ENCODE measurements around the gene RUNX2.

RUNX2 gene

DNA sequence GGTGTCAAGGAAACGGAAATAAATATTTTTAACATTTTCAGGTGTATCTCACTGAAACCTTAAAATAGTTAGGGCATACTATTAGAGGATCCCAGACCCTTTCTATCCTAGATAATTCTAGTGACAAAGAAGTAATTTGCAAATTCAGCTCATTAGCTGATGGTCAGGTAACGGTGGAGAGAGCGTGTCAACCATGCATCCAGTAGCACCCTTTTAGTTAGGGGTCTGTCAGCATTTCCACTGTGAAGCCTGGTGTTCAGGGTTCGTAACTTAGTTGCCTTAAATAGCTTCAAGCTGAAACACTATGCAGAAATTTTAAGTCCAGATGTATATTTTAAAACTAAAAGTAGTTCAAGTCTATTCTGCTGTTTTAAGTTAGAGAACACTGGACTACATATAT lies 98.1 kb downstream of the RUNX2 start:
- no peak overlapping the region for H3K4me3 ChIP-seq (ENCODE audit: low read length)
- TF ChIP-seq, protein P1, sequence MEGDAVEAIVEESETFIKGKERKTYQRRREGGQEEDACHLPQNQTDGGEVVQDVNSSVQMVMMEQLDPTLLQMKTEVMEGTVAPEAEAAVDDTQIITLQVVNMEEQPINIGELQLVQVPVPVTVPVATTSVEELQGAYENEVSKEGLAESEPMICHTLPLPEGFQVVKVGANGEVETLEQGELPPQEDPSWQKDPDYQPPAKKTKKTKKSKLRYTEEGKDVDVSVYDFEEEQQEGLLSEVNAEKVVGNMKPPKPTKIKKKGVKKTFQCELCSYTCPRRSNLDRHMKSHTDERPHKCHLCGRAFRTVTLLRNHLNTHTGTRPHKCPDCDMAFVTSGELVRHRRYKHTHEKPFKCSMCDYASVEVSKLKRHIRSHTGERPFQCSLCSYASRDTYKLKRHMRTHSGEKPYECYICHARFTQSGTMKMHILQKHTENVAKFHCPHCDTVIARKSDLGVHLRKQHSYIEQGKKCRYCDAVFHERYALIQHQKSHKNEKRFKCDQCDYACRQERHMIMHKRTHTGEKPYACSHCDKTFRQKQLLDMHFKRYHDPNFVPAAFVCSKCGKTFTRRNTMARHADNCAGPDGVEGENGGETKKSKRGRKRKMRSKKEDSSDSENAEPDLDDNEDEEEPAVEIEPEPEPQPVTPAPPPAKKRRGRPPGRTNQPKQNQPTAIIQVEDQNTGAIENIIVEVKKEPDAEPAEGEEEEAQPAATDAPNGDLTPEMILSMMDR (conservative IDR thresholded peaks at IDR 0.05; ENCODE audit: low read length) = no peak
- no peak for DNase-seq (ENCODE audit: low read depth)

DNA sequence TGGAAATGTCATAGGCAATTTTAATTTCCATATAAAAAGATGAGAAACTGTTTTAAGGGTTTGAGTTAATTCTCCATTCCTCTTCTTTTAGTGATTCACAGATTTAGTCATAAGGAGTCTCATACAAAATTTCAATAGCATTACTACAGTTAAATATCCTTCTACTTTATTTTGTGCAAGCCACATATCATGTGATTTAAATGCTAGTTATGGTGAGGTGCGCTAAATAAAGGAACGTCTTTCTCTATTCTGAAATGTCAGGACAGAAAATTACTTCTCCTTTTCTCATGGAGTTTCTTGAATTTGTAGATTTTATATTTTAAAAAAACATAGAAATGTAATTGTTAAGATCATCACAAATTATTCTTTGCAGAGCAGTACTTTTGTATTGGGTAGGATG lies 99.6 kb downstream of the RUNX2 start:
- no peak for DNase-seq (ENCODE audit: low read depth)
- H3K4me3 ChIP-seq (ENCODE audit: low read length) = no peak overlapping the region
- TF ChIP-seq, protein P1 (conservative IDR thresholded peaks at IDR 0.05; ENCODE audit: low read length) = no peak

DNA sequence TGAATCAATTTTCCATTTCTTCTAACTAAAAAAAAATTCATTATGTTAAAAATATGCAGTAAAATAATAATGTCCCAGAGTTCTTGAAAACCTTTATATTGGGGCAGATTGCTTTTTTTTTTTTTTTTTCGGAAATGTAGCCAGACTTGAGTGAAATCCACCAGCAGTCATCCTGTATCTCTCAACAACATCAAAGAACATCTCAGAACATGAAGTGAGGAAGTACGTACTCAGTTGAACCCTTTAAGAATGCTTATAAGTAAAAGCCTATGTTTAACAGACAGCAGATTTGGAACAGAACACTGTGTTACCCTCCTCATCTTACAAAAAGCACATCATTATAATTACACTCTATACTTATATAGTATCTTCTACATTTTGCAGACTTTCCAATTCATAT lies 100.6 kb downstream of the RUNX2 start:
- no peak overlapping the region for H3K4me3 ChIP-seq (ENCODE audit: low read length)
- TF ChIP-seq, protein P1 (conservative IDR thresholded peaks at IDR 0.05; ENCODE audit: low read length) = no peak
- DNase-seq (ENCODE audit: low read depth) = no peak

DNA sequence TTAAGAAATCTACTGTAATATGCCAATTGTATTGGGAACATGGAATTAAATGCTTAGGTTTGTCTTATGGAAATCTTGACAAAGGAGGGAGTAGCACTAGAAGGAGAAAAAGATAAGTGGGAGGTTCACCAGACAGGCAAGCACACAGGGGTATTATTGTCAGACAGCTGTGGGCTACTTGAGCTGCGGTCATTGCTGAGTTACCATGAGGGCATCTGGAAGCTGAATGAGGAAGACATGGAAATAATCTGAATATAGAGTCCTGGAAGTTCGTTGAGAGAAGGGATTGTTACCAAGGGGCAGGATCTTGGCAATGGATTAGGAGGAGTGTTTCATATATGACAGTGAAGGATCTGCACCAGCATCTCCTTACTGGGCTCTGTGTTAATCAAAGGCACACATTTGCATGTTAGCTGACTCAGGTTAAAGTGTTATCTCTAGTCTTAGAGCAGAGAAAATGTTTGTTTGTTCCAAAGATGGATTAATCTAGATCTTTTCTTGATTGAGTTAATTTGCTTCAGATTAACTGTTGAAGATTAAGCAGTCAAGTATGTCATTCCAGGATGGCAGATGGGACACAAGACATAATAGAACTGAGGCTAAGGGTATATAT lies 102.6 kb downstream of the RUNX2 start:
- no peak for DNase-seq (ENCODE audit: low read depth)

DNA sequence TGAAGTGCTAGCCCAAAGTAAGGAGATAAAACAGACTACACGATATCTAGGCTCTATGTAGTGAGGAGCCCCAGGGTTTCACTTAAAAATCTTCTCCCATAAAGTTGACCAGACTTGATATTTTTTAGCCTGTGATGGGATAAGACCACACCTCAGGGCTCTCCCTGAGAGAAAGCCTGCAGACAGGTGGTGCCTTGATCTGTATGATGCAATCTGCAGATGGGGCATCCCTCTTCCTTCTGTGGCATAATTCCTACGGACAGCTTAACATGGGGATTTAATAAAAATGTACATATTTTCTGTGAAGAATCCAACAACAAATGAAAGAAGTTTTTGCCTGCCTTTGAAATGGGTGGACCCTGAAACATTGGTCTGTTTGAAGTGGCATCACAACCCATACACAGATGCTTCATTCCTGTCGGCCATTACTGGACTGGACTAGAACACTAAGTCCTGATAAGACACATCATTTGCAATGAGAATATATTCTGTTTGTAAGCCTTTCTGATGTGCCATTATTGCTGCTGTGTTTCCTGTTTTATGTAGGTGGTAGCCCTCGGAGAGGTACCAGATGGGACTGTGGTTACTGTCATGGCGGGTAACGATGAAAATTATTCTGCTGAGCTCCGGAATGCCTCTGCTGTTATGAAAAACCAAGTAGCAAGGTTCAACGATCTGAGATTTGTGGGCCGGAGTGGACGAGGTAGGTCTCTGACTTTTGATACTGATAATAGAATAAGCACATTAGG lies 103.4 kb downstream of the RUNX2 start:
- no peak overlapping the region for H3K4me3 ChIP-seq (ENCODE audit: low read length)
- DNase-seq (ENCODE audit: low read depth) = no peak
- TF ChIP-seq, protein P1 (conservative IDR thresholded peaks at IDR 0.05; ENCODE audit: low read length) = no peak

More for the DNA sequence above, 102.6 kb downstream of the RUNX2 start:
- TF ChIP-seq, protein P1 (conservative IDR thresholded peaks at IDR 0.05; ENCODE audit: low read length) = no peak
- H3K4me3 ChIP-seq (ENCODE audit: low read length) = no peak overlapping the region

DNA sequence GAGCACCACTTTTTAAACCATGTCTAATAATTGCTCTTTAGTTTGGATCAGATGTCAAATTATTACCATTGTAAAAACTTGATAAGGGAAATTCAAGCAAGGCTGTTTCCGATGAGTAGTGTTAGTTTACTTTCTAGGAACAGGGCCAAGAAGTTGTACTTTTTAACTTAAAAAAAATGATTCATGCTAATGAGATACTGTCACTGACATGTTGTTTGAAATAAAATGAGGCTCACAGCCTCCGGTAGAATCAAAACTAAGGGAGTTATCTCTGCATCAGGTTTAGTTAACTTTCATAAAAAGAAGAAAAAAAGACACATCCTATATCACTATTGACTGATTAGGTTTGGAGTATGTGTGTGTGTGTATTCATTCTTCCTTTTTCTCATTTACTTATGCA lies 104.8 kb downstream of the RUNX2 start:
- TF ChIP-seq, protein P1 (conservative IDR thresholded peaks at IDR 0.05; ENCODE audit: low read length) = no peak
- DNase-seq (ENCODE audit: low read depth) = no peak
- H3K4me3 ChIP-seq (ENCODE audit: low read length) = no peak overlapping the region

Data from AG10803 (cell line).